Measurements from ENCODE around the gene KISS1R.

GRCh38 chr19:875265-875879, 41.8 kb upstream of the KISS1R start:
- TF ChIP-seq CTCF (IDR thresholded peaks at IDR 0.05) = no peak
- TF ChIP-seq POLR2AphosphoS5 (IDR thresholded peaks at IDR 0.05) = no peak
- TF ChIP-seq POLR2A (IDR thresholded peaks at IDR 0.05) = no peak
- no peak for TF ChIP-seq EP300 (IDR thresholded peaks at IDR 0.05; ENCODE audit: low read depth)
